ENCODE data around the gene ATG4B. TPM values are rescaled to one million over a fixed set of nuclear protein-coding genes. Genes with fewer than 3 reads are reported as not detected.
"Not testable (repeated sequence)": the region's sequence is repeated elsewhere in the genome, so short reads cannot be mapped to it uniquely, and the experiment has no call there.

The ATG4B gene
- 10 to 100 TPM; 53.8 to 64.2 TPM for total RNA-seq
- polyA plus RNA-seq (ENCODE audit: insufficient read length in 2 of 2): 100 to 1,000 TPM in 1 of 2 donors, 10 to 100 TPM in 1; 83.9 to 124 TPM
- long read RNA-seq, donor 1, transcript ATG4B-205 (13 exons, 2,878 nt): major isoform, 13 of 17 reads
- long read RNA-seq, donor 1, partial matches to known transcripts: 0 of 17 reads
- long read RNA-seq, donor 1, other reads (novel, unspliced or antisense): 0 of 17 reads
- long read RNA-seq, donor 2, partial matches to known transcripts: 0 of 6 reads
- long read RNA-seq, donor 2, other reads (novel, unspliced or antisense): 0 of 6 reads
- long read RNA-seq, donor 3, partial matches to known transcripts: 0 of 6 reads
- long read RNA-seq, donor 3, other reads (novel, unspliced or antisense): 0 of 6 reads
- long read RNA-seq, donor 4, transcript ATG4B-205 (13 exons, 2,878 nt): major isoform, 8 of 235 reads
- long read RNA-seq, donor 4, partial matches to known transcripts: 132 of 235 reads
- long read RNA-seq, donor 4, other reads (novel, unspliced or antisense): 93 of 235 reads

- Histone ChIP-seq H3K4me1 (ENCODE audit: control insufficient read depth, insufficient read depth, low read length) (peaks cover 27% of the 10 kb centered on the region), H3K4me3 (ENCODE audit: low read depth, low read length) (peak within 1 kb of the TSS; percentile 78), H3K27me3 (ENCODE audit: control insufficient read depth, insufficient read depth, low read length) (no peaks in the 10 kb centered on the region), H3K9me3 (ENCODE audit: control insufficient read depth, insufficient read depth, low read length) (no peaks in the 10 kb centered on the region), H3K36me3 (ENCODE audit: control insufficient read depth, insufficient read depth, low read length) (peaks cover 34% of the 10 kb centered on the region), H3K27ac (ENCODE audit: low read depth, low read length) (peak within 1 kb of the TSS; percentile 98)
- peak; percentile 76 to 96 (median 90) for DNase-seq (ENCODE audit: low read depth in 4 of 6, low spot score in 6 of 6)
- WGBS (ENCODE audit: insufficient coverage): under 1% methylated on average over 123 of the region's 123 CpGs
Observed at GRCh38 chr2:241637018-241637794, at the start of gene ATG4B, which contains the start of gene THAP4. ATG4B (plus strand) TSS chr2:241637693; CDS start chr2:241637715, 22 bp downstream. THAP4 (minus strand) TSS chr2:241637158; CDS start chr2:241637017, 141 bp downstream.

GRCh38 chr2:241589863-241590262, 47.6 kb upstream of the ATG4B start:
- Histone ChIP-seq H3K9me3 (ENCODE audit: control insufficient read depth, insufficient read depth, low read length) (peaks cover 14% of the 10 kb centered on the region), H3K36me3 (ENCODE audit: control insufficient read depth, insufficient read depth, low read length) (peaks cover 55% of the 10 kb centered on the region)
- DNase-seq (ENCODE audit: low read depth in 4 of 6, low spot score in 6 of 6); H3K4me1 ChIP-seq (ENCODE audit: control insufficient read depth, insufficient read depth, low read length); H3K27ac ChIP-seq (ENCODE audit: low read depth, low read length); H3K27me3 ChIP-seq (ENCODE audit: control insufficient read depth, insufficient read depth, low read length); H3K4me3 ChIP-seq (ENCODE audit: low read depth, low read length): not testable (repeated sequence)
- 81% methylated on average over 17 of the region's 17 CpGs for WGBS (ENCODE audit: insufficient coverage)

- 86% methylated on average over 29 of the region's 33 CpGs for WGBS (ENCODE audit: insufficient coverage)
- H3K36me3 ChIP-seq (ENCODE audit: control insufficient read depth, insufficient read depth, low read length): peaks cover 55% of the 10 kb centered on the region
- H3K4me3 ChIP-seq (ENCODE audit: low read depth, low read length); H3K27ac ChIP-seq (ENCODE audit: low read depth, low read length); H3K4me1 ChIP-seq (ENCODE audit: control insufficient read depth, insufficient read depth, low read length); H3K27me3 ChIP-seq (ENCODE audit: control insufficient read depth, insufficient read depth, low read length); DNase-seq (ENCODE audit: low read depth in 4 of 6, low spot score in 6 of 6): not testable (repeated sequence)
- H3K9me3 ChIP-seq (ENCODE audit: control insufficient read depth, insufficient read depth, low read length): peaks cover 14% of the 10 kb centered on the region
Observed at GRCh38 chr2:241590496-241591455, 46.7 kb upstream of the ATG4B start.

GRCh38 chr2:241592126-241592845, 45.2 kb upstream of the ATG4B start:
- H3K27ac ChIP-seq (ENCODE audit: low read depth, low read length): no peak overlapping the region
- no peak overlapping the region for H3K4me3 ChIP-seq (ENCODE audit: low read depth, low read length)
- H3K36me3 ChIP-seq (ENCODE audit: control insufficient read depth, insufficient read depth, low read length): peaks cover 64% of the 10 kb centered on the region
- peaks cover 5% of the 10 kb centered on the region for H3K9me3 ChIP-seq (ENCODE audit: control insufficient read depth, insufficient read depth, low read length)
- DNase-seq (ENCODE audit: low read depth in 4 of 6, low spot score in 6 of 6): no peak
- 92% methylated on average over 17 of the region's 18 CpGs for WGBS (ENCODE audit: insufficient coverage)
- H3K27me3 ChIP-seq (ENCODE audit: control insufficient read depth, insufficient read depth, low read length): no peaks in the 10 kb centered on the region
- no peaks in the 10 kb centered on the region for H3K4me1 ChIP-seq (ENCODE audit: control insufficient read depth, insufficient read depth, low read length)

- Histone ChIP-seq H3K36me3 (ENCODE audit: control insufficient read depth, insufficient read depth, low read length) (peaks cover 69% of the 10 kb centered on the region), H3K9me3 (ENCODE audit: control insufficient read depth, insufficient read depth, low read length) (peaks cover 3% of the 10 kb centered on the region), H3K27ac (ENCODE audit: low read depth, low read length) (no peak overlapping the region), H3K4me1 (ENCODE audit: control insufficient read depth, insufficient read depth, low read length) (no peaks in the 10 kb centered on the region), H3K27me3 (ENCODE audit: control insufficient read depth, insufficient read depth, low read length) (no peaks in the 10 kb centered on the region), H3K4me3 (ENCODE audit: low read depth, low read length) (no peak overlapping the region)
- no peak for DNase-seq (ENCODE audit: low read depth in 4 of 6, low spot score in 6 of 6)
- 91% methylated on average over 13 of the region's 16 CpGs for WGBS (ENCODE audit: insufficient coverage)
Observed at GRCh38 chr2:241593271-241593670, 44.2 kb upstream of the ATG4B start.

- WGBS (ENCODE audit: insufficient coverage): 87% methylated on average over 12 of the region's 15 CpGs
- H3K27me3 ChIP-seq (ENCODE audit: control insufficient read depth, insufficient read depth, low read length): no peaks in the 10 kb centered on the region
- H3K36me3 ChIP-seq (ENCODE audit: control insufficient read depth, insufficient read depth, low read length): peaks cover 67% of the 10 kb centered on the region
- H3K27ac ChIP-seq (ENCODE audit: low read depth, low read length): no peak overlapping the region
- no peaks in the 10 kb centered on the region for H3K9me3 ChIP-seq (ENCODE audit: control insufficient read depth, insufficient read depth, low read length)
- H3K4me3 ChIP-seq (ENCODE audit: low read depth, low read length): no peak overlapping the region
- no peaks in the 10 kb centered on the region for H3K4me1 ChIP-seq (ENCODE audit: control insufficient read depth, insufficient read depth, low read length)
- DNase-seq (ENCODE audit: low read depth in 4 of 6, low spot score in 6 of 6): no peak
Observed at GRCh38 chr2:241595600-241596140, 41.8 kb upstream of the ATG4B start.

- no peak overlapping the region for H3K27ac ChIP-seq (ENCODE audit: low read depth, low read length)
Observed at GRCh38 chr2:241597561-241597960, 39.9 kb upstream of the ATG4B start.

GRCh38 chr2:241598061-241598460, 39.4 kb upstream of the ATG4B start:
- H3K4me3 ChIP-seq (ENCODE audit: low read depth, low read length): no peak overlapping the region
- WGBS (ENCODE audit: insufficient coverage): 68% methylated on average over 5 of the region's 5 CpGs
- H3K27me3 ChIP-seq (ENCODE audit: control insufficient read depth, insufficient read depth, low read length): no peaks in the 10 kb centered on the region
- H3K4me1 ChIP-seq (ENCODE audit: control insufficient read depth, insufficient read depth, low read length): no peaks in the 10 kb centered on the region
- H3K27ac ChIP-seq (ENCODE audit: low read depth, low read length): no peak overlapping the region
- peaks cover 66% of the 10 kb centered on the region for H3K36me3 ChIP-seq (ENCODE audit: control insufficient read depth, insufficient read depth, low read length)
- H3K9me3 ChIP-seq (ENCODE audit: control insufficient read depth, insufficient read depth, low read length): no peaks in the 10 kb centered on the region
- no peak for DNase-seq (ENCODE audit: low read depth in 4 of 6, low spot score in 6 of 6)

More at GRCh38 chr2:241597561-241597960, 39.9 kb upstream of the ATG4B start:
- no peaks in the 10 kb centered on the region for H3K9me3 ChIP-seq (ENCODE audit: control insufficient read depth, insufficient read depth, low read length)
- no peaks in the 10 kb centered on the region for H3K27me3 ChIP-seq (ENCODE audit: control insufficient read depth, insufficient read depth, low read length)
- H3K4me3 ChIP-seq (ENCODE audit: low read depth, low read length): no peak overlapping the region
- peaks cover 66% of the 10 kb centered on the region for H3K36me3 ChIP-seq (ENCODE audit: control insufficient read depth, insufficient read depth, low read length)
- H3K4me1 ChIP-seq (ENCODE audit: control insufficient read depth, insufficient read depth, low read length): no peaks in the 10 kb centered on the region
- WGBS (ENCODE audit: insufficient coverage): 100% methylated on average over 3 of the region's 6 CpGs
- DNase-seq (ENCODE audit: low read depth in 4 of 6, low spot score in 6 of 6): no peak

Data from spinal cord (tissue), 10 donors.